GM21723 (cell line): ENCODE measurements around the gene IFT80.

Experiments
- ATAC-seq: cut with Tn5 transposase; IDR thresholded peaks from one replicate; pipeline ENCODE4 v1.9.1; 2021; ENCODE audit warnings: mild to moderate bottlenecking, moderate library complexity; ENCODE audit not compliant: unreplicated experiment

IFT80 gene

DNA sequence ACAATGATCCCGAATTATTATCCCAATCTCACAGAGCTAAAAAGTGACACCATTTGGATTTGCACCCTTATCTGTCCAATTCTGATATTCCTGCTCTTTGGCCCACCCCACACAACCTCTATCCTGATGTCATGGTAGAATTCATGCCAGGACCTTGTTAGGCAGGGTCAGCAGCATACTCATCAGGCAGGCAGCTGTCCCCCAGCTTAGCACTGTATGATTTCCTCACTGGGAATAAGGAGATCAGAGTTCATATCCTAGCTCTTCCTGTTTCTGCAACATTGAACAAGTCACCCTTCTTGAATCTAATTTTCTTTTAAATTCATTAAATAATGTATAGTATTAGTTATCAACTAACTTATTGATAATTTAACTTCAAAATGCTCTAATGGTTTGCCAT lies 185.8 kb downstream of the IFT80 start:
- ATAC-seq: no peak

DNA sequence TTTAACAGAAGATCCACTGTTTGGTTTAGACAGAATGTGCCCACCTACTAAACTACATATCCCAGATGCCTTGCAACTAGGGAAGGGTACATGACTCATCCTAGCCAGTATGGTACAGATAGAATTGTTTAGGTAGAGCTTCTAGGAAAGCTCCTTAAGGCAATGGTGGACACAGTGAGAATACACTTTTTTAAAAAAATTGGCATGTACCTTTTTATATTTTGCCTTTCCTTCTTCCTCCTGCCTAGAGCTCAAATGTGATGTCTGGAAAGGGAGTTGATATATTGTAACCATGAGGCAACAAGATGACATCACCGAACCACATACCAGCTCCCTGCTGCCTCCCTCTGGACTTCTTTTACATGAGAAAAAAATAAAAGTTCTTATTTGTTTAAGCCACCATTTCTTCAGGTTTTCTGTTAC lies 188.2 kb downstream of the IFT80 start:
- ATAC-seq: no peak

DNA sequence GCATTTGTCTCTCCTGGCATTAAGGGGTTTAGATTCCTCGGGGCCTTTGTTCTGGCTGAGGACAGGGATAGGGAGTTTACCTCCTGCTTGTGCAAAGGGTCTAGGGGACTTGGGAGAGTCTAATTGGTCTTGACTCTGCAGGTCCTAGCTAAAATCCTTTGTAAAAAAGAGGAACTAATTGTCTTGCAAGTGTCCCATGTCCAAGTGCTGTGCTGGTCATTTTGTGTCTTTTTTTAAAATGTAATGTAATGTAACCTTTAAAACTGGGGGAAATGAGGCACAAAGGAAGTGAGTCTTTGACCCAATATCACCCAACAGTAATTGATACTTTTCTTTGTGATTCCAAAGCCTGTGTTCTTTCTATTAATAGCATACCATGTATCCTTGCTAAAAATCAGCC lies 188.7 kb downstream of the IFT80 start:
- no peak for ATAC-seq
